ENCODE data around the gene RAB3GAP2. TPM values are rescaled to one million over a fixed set of nuclear protein-coding genes. Genes with fewer than 3 reads are reported as not detected.

The RAB3GAP2 gene
- total and polyA plus RNA-seq, 2 of the 13 experiments (the other 11 are each of a cell fraction or from before 2014, with no cell fraction given) = 22.6 to 25.0 TPM

GRCh38 chr1:220272047-220272840, at the start of gene RAB3GAP2 (continued):
- TF ChIP-seq MEIS1 (CRISPR knock-in tag; IDR thresholded peaks at IDR 0.05; ENCODE audit: borderline replicate concordance) (no peak), ZNF550 (CRISPR knock-in tag; IDR thresholded peaks at IDR 0.05; ENCODE audit: borderline replicate concordance) (no peak), SKI (IDR thresholded peaks at IDR 0.05; ENCODE audit: partially characterized antibody) (no peak), NFATC3 (CRISPR knock-in tag; IDR thresholded peaks at IDR 0.05) (no peak), KAT7 (CRISPR knock-in tag; IDR thresholded peaks at IDR 0.05; ENCODE audit: borderline replicate concordance) (peak; percentile 69; the same call in 1 of the 2 replicates), ZBTB25 (CRISPR knock-in tag; IDR thresholded peaks at IDR 0.05) (no peak), MED1 (CRISPR knock-in tag; IDR thresholded peaks at IDR 0.05) (no peak), RBM39 (IDR thresholded peaks at IDR 0.05; ENCODE audit: low read depth, low read length, poor library complexity, severe bottlenecking) (no peak), FOXO1 (CRISPR knock-in tag; IDR thresholded peaks at IDR 0.05) (no peak), ZBTB38 (CRISPR knock-in tag; IDR thresholded peaks at IDR 0.05) (peak; percentile 73; the same call in 1 of the 2 replicates), NFYC (CRISPR knock-in tag; IDR thresholded peaks at IDR 0.05) (no peak), NCOR1 (IDR thresholded peaks at IDR 0.05; ENCODE audit: borderline replicate concordance, low read length) (no peak), ZSCAN21 (CRISPR knock-in tag; IDR thresholded peaks at IDR 0.05; ENCODE audit: borderline replicate concordance) (peak; percentile 43; the same call in 1 of the 2 replicates), ZNF282 (IDR thresholded peaks at IDR 0.05; ENCODE audit: partially characterized antibody) (no peak), ZBTB3 (CRISPR knock-in tag; IDR thresholded peaks at IDR 0.05; ENCODE audit: borderline replicate concordance, low read depth) (no peak), PAX8 (CRISPR knock-in tag; IDR thresholded peaks at IDR 0.05; ENCODE audit: borderline replicate concordance) (no peak), ZNF761 (CRISPR knock-in tag; conservative IDR thresholded peaks at IDR 0.05) (no peak; the same call in 1 of the 2 replicates)
- TF ChIP-seq, protein P1, sequence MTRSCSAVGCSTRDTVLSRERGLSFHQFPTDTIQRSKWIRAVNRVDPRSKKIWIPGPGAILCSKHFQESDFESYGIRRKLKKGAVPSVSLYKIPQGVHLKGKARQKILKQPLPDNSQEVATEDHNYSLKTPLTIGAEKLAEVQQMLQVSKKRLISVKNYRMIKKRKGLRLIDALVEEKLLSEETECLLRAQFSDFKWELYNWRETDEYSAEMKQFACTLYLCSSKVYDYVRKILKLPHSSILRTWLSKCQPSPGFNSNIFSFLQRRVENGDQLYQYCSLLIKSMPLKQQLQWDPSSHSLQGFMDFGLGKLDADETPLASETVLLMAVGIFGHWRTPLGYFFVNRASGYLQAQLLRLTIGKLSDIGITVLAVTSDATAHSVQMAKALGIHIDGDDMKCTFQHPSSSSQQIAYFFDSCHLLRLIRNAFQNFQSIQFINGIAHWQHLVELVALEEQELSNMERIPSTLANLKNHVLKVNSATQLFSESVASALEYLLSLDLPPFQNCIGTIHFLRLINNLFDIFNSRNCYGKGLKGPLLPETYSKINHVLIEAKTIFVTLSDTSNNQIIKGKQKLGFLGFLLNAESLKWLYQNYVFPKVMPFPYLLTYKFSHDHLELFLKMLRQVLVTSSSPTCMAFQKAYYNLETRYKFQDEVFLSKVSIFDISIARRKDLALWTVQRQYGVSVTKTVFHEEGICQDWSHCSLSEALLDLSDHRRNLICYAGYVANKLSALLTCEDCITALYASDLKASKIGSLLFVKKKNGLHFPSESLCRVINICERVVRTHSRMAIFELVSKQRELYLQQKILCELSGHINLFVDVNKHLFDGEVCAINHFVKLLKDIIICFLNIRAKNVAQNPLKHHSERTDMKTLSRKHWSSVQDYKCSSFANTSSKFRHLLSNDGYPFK (CRISPR knock-in tag; IDR thresholded peaks at IDR 0.05; ENCODE audit: borderline replicate concordance) = peak; percentile 83; the same call in 1 of the 2 replicates
- TF ChIP-seq, protein P2, sequence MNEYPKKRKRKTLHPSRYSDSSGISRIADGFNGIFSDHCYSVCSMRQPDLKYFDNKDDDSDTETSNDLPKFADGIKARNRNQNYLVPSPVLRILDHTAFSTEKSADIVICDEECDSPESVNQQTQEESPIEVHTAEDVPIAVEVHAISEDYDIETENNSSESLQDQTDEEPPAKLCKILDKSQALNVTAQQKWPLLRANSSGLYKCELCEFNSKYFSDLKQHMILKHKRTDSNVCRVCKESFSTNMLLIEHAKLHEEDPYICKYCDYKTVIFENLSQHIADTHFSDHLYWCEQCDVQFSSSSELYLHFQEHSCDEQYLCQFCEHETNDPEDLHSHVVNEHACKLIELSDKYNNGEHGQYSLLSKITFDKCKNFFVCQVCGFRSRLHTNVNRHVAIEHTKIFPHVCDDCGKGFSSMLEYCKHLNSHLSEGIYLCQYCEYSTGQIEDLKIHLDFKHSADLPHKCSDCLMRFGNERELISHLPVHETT (CRISPR knock-in tag; conservative IDR thresholded peaks at IDR 0.05) = no peak
- TF ChIP-seq, protein P3, sequence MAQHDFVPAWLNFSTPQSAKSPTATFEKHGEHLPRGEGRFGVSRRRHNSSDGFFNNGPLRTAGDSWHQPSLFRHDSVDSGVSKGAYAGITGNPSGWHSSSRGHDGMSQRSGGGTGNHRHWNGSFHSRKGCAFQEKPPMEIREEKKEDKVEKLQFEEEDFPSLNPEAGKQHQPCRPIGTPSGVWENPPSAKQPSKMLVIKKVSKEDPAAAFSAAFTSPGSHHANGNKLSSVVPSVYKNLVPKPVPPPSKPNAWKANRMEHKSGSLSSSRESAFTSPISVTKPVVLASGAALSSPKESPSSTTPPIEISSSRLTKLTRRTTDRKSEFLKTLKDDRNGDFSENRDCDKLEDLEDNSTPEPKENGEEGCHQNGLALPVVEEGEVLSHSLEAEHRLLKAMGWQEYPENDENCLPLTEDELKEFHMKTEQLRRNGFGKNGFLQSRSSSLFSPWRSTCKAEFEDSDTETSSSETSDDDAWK (CRISPR knock-in tag; IDR thresholded peaks at IDR 0.05) = no peak
- TF ChIP-seq, protein P4, sequence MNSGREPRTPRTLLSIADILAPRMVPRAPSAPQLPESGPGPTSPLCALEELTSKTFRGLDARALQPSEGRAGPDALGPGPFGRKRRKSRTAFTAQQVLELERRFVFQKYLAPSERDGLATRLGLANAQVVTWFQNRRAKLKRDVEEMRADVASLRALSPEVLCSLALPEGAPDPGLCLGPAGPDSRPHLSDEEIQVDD (CRISPR knock-in tag; IDR thresholded peaks at IDR 0.05; ENCODE audit: borderline replicate concordance) = peak; percentile 77; the same call in 1 of the 2 replicates
